ENCODE data around the gene IQCE. TPM values are rescaled to one million over a fixed set of nuclear protein-coding genes. Genes with fewer than 3 reads are reported as not detected.

Gene IQCE
- total and polyA plus RNA-seq, 2 experiments from 2014 or later = 14.7 to 14.9 TPM

- Histone ChIP-seq H3K9ac (no peak overlapping the region), H3K79me2 (ENCODE audit: insufficient read depth) (no peaks in the 10 kb centered on the region), H3K36me3 (ENCODE audit: low read depth) (no peaks in the 10 kb centered on the region), H3K27me3 (replicated peaks; ENCODE audit: insufficient read depth) (no peaks in the 10 kb centered on the region), H2AFZ (no peak overlapping the region), H3K27ac (no peak overlapping the region), H4K20me1 (ENCODE audit: insufficient read depth) (no peaks in the 10 kb centered on the region), H3F3A (ENCODE audit: insufficient read depth) (peaks cover 18% of the 10 kb centered on the region; the same call in 1 of the 2 replicates), H3K4me1 (ENCODE audit: insufficient read depth) (peaks cover 34% of the 10 kb centered on the region), H3K9me2 (ENCODE audit: insufficient read depth) (no peaks in the 10 kb centered on the region), H3K4me2 (ENCODE audit: unreplicated experiment) (no peak overlapping the region), H3K9me3 (ENCODE audit: low read depth) (no peaks in the 10 kb centered on the region), H3K4me3 (no peak overlapping the region)
- 81 to 84% methylated on average over 31 to 33 of the region's 33 CpGs for WGBS, 2 experiments (ENCODE audit: low coverage in 1 of 2, low lambda C conversion rate in 2 of 2, missing lambda C conversion rate in 2 of 2)
- in situ Hi-C loops (cut with MboI) = no loop called here
- TF ChIP-seq EZH2phosphoT487 (IDR thresholded peaks at IDR 0.05; ENCODE audit: insufficient read depth, low read depth) (no peak), EZH2 (IDR thresholded peaks at IDR 0.05; ENCODE audit: insufficient read depth, poor library complexity, severe bottlenecking) (no peak)
- DNase-seq = no peak
Observed at GRCh38 chr7:2616387-2617324, 57.9 kb downstream of the IQCE start.

- H4K20me1 ChIP-seq (ENCODE audit: insufficient read depth) = no peaks in the 10 kb centered on the region
- H3K4me1 ChIP-seq (ENCODE audit: insufficient read depth) = peaks cover 36% of the 10 kb centered on the region
- H3K36me3 ChIP-seq (ENCODE audit: low read depth) = no peaks in the 10 kb centered on the region
- H3K9me3 ChIP-seq (ENCODE audit: low read depth) = no peaks in the 10 kb centered on the region
- no peaks in the 10 kb centered on the region for H3K9me2 ChIP-seq (ENCODE audit: insufficient read depth)
- H3K4me2 ChIP-seq (ENCODE audit: unreplicated experiment) = no peak overlapping the region
- in situ Hi-C loops (cut with MboI) = no loop called here
- WGBS, 2 experiments (ENCODE audit: low coverage in 1 of 2, low lambda C conversion rate in 2 of 2, missing lambda C conversion rate in 2 of 2) = 42 to 48% methylated on average over 15 to 22 of the region's 22 CpGs
- no peak overlapping the region for H3K9ac ChIP-seq
- DNase-seq = no peak
- H3K27ac ChIP-seq = no peak overlapping the region
- no peaks in the 10 kb centered on the region for H3K79me2 ChIP-seq (ENCODE audit: insufficient read depth)
- H3K27me3 ChIP-seq (replicated peaks; ENCODE audit: insufficient read depth) = no peaks in the 10 kb centered on the region
- H2AFZ ChIP-seq = no peak overlapping the region
- TF ChIP-seq EZH2 (IDR thresholded peaks at IDR 0.05; ENCODE audit: insufficient read depth, poor library complexity, severe bottlenecking) (no peak), EZH2phosphoT487 (IDR thresholded peaks at IDR 0.05; ENCODE audit: insufficient read depth, low read depth) (no peak)
- H3F3A ChIP-seq (ENCODE audit: insufficient read depth) = peaks cover 18% of the 10 kb centered on the region; the same call in 1 of the 2 replicates
- no peak overlapping the region for H3K4me3 ChIP-seq
Observed at GRCh38 chr7:2617325-2617905, 58.6 kb downstream of the IQCE start.

- H2AFZ ChIP-seq = peak overlapping the region; percentile 39
- H3K9me3 ChIP-seq (ENCODE audit: low read depth) = no peaks in the 10 kb centered on the region
- no peaks in the 10 kb centered on the region for H4K20me1 ChIP-seq (ENCODE audit: insufficient read depth)
- DNase-seq = peak; percentile 78
- no peaks in the 10 kb centered on the region for H3K79me2 ChIP-seq (ENCODE audit: insufficient read depth)
- H3K27me3 ChIP-seq (replicated peaks; ENCODE audit: insufficient read depth) = no peaks in the 10 kb centered on the region
- TF ChIP-seq EZH2phosphoT487 (IDR thresholded peaks at IDR 0.05; ENCODE audit: insufficient read depth, low read depth) = no peak
- no peak for TF ChIP-seq EZH2 (IDR thresholded peaks at IDR 0.05; ENCODE audit: insufficient read depth, poor library complexity, severe bottlenecking)
- H3K36me3 ChIP-seq (ENCODE audit: low read depth) = no peaks in the 10 kb centered on the region
- peak overlapping the region; percentile 46 for H3K9ac ChIP-seq
- peaks cover 14% of the 10 kb centered on the region; the same call in 1 of the 2 replicates for H3F3A ChIP-seq (ENCODE audit: insufficient read depth)
- in situ Hi-C loops (cut with MboI) = no loop called here
- peak overlapping the region; percentile 72 for H3K4me2 ChIP-seq (ENCODE audit: unreplicated experiment)
- peak overlapping the region; percentile 16 for H3K27ac ChIP-seq
- H3K4me3 ChIP-seq = peak overlapping the region; percentile 64
- H3K4me1 ChIP-seq (ENCODE audit: insufficient read depth) = peaks cover 29% of the 10 kb centered on the region
- 1 to 3% methylated on average over 9 of the region's 9 CpGs for WGBS, 2 experiments (ENCODE audit: low coverage in 1 of 2, low lambda C conversion rate in 2 of 2, missing lambda C conversion rate in 2 of 2)
- no peaks in the 10 kb centered on the region for H3K9me2 ChIP-seq (ENCODE audit: insufficient read depth)
Observed at GRCh38 chr7:2619116-2619515, 60.3 kb downstream of the IQCE start.

- WGBS, 2 experiments (ENCODE audit: low coverage in 1 of 2, low lambda C conversion rate in 2 of 2, missing lambda C conversion rate in 2 of 2) = 22% methylated on average over 21 to 23 of the region's 23 CpGs
- peak overlapping the region; percentile 3; the same call in 1 of the 2 replicates for H2AFZ ChIP-seq
- peaks cover 25% of the 10 kb centered on the region for H3K4me1 ChIP-seq (ENCODE audit: insufficient read depth)
- H3K79me2 ChIP-seq (ENCODE audit: insufficient read depth) = no peaks in the 10 kb centered on the region
- peak; percentile 71 for DNase-seq
- no peaks in the 10 kb centered on the region for H3K9me2 ChIP-seq (ENCODE audit: insufficient read depth)
- in situ Hi-C loops (cut with MboI) = no loop called here
- no peak for TF ChIP-seq EZH2 (IDR thresholded peaks at IDR 0.05; ENCODE audit: insufficient read depth, poor library complexity, severe bottlenecking)
- no peak for TF ChIP-seq EZH2phosphoT487 (IDR thresholded peaks at IDR 0.05; ENCODE audit: insufficient read depth, low read depth)
- no peaks in the 10 kb centered on the region for H3K9me3 ChIP-seq (ENCODE audit: low read depth)
- H3K4me3 ChIP-seq = no peak overlapping the region
- no peaks in the 10 kb centered on the region for H3K27me3 ChIP-seq (replicated peaks; ENCODE audit: insufficient read depth)
- no peaks in the 10 kb centered on the region for H4K20me1 ChIP-seq (ENCODE audit: insufficient read depth)
- no peaks in the 10 kb centered on the region for H3K36me3 ChIP-seq (ENCODE audit: low read depth)
- H3K4me2 ChIP-seq (ENCODE audit: unreplicated experiment) = peak overlapping the region; percentile 32
- H3F3A ChIP-seq (ENCODE audit: insufficient read depth) = peaks cover 12% of the 10 kb centered on the region; the same call in 1 of the 2 replicates
- H3K27ac ChIP-seq = no peak overlapping the region
- H3K9ac ChIP-seq = peak overlapping the region; percentile 5; the same call in 1 of the 2 replicates
Observed at GRCh38 chr7:2621061-2621828, 62.5 kb downstream of the IQCE start.

All from GM23248 (cell line).